K562 (cell line): ENCODE results near the gene OVOL1. TPM values are rescaled to one million over a fixed set of nuclear protein-coding genes. Genes with fewer than 3 reads are reported as not detected.

ENCODE experiments used
- BRD9 ChIP-seq: fragments of 450-650 bp; IDR thresholded peaks from 2 replicates; pipeline ENCODE4 v1.6.1; 2018; ENCODE audit warnings: low read depth; ENCODE audit not compliant: partially characterized antibody
- CHD1 ChIP-seq: fragments of 200-600 bp; sonication (generic); IDR thresholded peaks from one replicate; pipeline ENCODE4 v1.6.1; 2012; ENCODE audit warnings: mild to moderate bottlenecking, moderate library complexity, low read length, inconsistent platforms
- CHD2 ChIP-seq: IDR thresholded peaks from 2 replicates; pipeline ENCODE4 v1.6.1; 2011; ENCODE audit warnings: low read depth, low read length
- EP300 ChIP-seq: IDR thresholded peaks from 2 replicates; pipeline ENCODE4 v1.6.1; 2012; ENCODE audit warnings: low read length, improper control_type of control experiment
- FOS ChIP-seq: IDR thresholded peaks from 3 replicates; pipeline ENCODE4 v1.6.1; 2011; ENCODE audit not compliant: insufficient read length; ENCODE audit errors: extremely low read depth
- GATA2 ChIP-seq: sonication (generic); formaldehyde crosslinking; IDR thresholded peaks from 2 replicates; pipeline ENCODE4 v1.4.0; 2020; ENCODE audit warnings: mild to moderate bottlenecking, missing genetic modification reagents
- ILK ChIP-seq: fragments of 450-650 bp; IDR thresholded peaks from 2 replicates; pipeline ENCODE4 v1.6.1; 2016; ENCODE audit warnings: missing genetic modification characterization, low read depth, mild to moderate bottlenecking, missing compliant biosample characterization, moderate library complexity, borderline replicate concordance
- KDM5B ChIP-seq: fragments of 200-600 bp; sonication (generic); IDR thresholded peaks from 2 replicates; pipeline ENCODE4 v1.6.1; 2012; ENCODE audit warnings: low read depth, mild to moderate bottlenecking, moderate library complexity, low read length, control low read depth, inconsistent platforms; ENCODE audit not compliant: insufficient replicate concordance
- SETDB1 ChIP-seq: IDR thresholded peaks from one replicate; pipeline ENCODE4 v1.6.1; 2012; ENCODE audit warnings: low read length, control low read depth, inconsistent platforms
- SOX6 ChIP-seq: fragments of 450-650 bp; IDR thresholded peaks from 2 replicates; pipeline ENCODE4 v1.6.1; 2014; ENCODE audit warnings: mild to moderate bottlenecking
- ZNF146 ChIP-seq: IDR thresholded peaks from one replicate; pipeline ENCODE4 v1.6.1; 2018; ENCODE audit warnings: missing compliant biosample characterization; ENCODE audit not compliant: unreplicated experiment
- ZNF699 ChIP-seq: fragments of 250-450 bp; sonication (Bioruptor Pico); IDR thresholded peaks from 2 replicates; pipeline ENCODE4 v1.8.0; 2021; ENCODE audit warnings: mild to moderate bottlenecking, moderate library complexity; ENCODE audit not compliant: insufficient replicate concordance
- polyA plus RNA-seq, 8 experiments: library from polyadenylated mRNA; depleted of rRNA in 4 of 8; stranded (reverse) in 5 of 8; unstranded in 3 of 8; fragments of >200 nt; fragmentation: Nextera tagmentation in 2 of 8; fragmentation: Illumina TruSeq in 1 of 8; extraction: Ambion mirVana in 2 of 8; extraction: Trizol in 1 of 8; gene quantifications; 2 replicates each; pipeline versions ENCODE4 v1.2.1 to v1.2.3, GENCODE V29; 2011 to 2014; ENCODE audit warnings: inconsistent platforms in 1 of 8, missing spikeins in 1 of 8
- total RNA-seq, 7 experiments: library from RNA; depleted of rRNA in 6 of 7; stranded (reverse); fragments of >200 nt in 6 of 7; fragmentation: Illumina TruSeq in 2 of 7; extraction: Trizol in 2 of 7; gene quantifications; 2 replicates each; pipeline versions ENCODE4 v1.2.1 to v1.2.3, GENCODE V29; 2011 to 2021; ENCODE audit warnings: low replicate concordance in 1 of 7
- TF ChIP-seq, protein P1 (sequence below), 2 experiments: fragments of 450-650 bp in 1 of 2; sonication (generic) in 1 of 2; formaldehyde crosslinking in 1 of 2; IDR thresholded peaks; 2 replicates each; pipeline versions ENCODE4 v1.7.1 to v1.9.0; 2016 to 2022; ENCODE audit warnings: inconsistent platforms in 1 of 2, mild to moderate bottlenecking in 1 of 2, missing genetic modification reagents in 1 of 2
- TF ChIP-seq, protein P2 (sequence below), 2 experiments: fragments of 450-650 bp; IDR thresholded peaks; 2 replicates each; pipeline ENCODE4 v1.6.1; 2016
- TF ChIP-seq, protein P3 (sequence below): conservative IDR thresholded peaks from 2 replicates; pipeline ENCODE4 v1.6.1; 2011; ENCODE audit warnings: low read depth, mild to moderate bottlenecking, low read length; ENCODE audit not compliant: control insufficient read depth
- TF ChIP-seq, protein P4 (sequence below): sonication (generic); formaldehyde crosslinking; IDR thresholded peaks from 2 replicates; pipeline ENCODE4 v1.8.0; 2022; ENCODE audit warnings: mild to moderate bottlenecking, low read depth, missing genetic modification reagents

OVOL1 gene
- total and polyA plus RNA-seq, 9 of the 15 experiments (the other 6 are each of a cell fraction or from before 2014, with no cell fraction given): 0.09 TPM; not detected in 8

DNA sequence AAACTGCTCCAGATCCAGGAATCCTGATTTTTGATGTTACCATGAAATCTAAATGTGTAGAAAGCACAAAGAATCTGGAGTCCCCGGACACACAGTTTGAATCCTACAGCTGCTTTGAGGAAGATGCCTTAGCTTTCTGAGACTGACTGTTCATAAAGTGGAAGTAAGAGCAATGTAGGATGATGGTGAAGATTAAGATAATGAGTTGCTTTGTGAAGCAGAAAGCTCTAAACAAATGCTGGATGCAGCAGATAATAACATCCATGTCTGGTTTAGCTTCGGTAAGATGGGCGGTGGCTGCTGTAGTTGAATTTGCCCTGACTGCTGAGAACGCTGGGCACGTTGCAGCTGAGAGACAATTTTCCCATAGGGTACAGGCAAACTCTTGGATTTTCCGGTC is 20.1 kb downstream of the OVOL1 start (continued):
- TF ChIP-seq, protein P1, sequence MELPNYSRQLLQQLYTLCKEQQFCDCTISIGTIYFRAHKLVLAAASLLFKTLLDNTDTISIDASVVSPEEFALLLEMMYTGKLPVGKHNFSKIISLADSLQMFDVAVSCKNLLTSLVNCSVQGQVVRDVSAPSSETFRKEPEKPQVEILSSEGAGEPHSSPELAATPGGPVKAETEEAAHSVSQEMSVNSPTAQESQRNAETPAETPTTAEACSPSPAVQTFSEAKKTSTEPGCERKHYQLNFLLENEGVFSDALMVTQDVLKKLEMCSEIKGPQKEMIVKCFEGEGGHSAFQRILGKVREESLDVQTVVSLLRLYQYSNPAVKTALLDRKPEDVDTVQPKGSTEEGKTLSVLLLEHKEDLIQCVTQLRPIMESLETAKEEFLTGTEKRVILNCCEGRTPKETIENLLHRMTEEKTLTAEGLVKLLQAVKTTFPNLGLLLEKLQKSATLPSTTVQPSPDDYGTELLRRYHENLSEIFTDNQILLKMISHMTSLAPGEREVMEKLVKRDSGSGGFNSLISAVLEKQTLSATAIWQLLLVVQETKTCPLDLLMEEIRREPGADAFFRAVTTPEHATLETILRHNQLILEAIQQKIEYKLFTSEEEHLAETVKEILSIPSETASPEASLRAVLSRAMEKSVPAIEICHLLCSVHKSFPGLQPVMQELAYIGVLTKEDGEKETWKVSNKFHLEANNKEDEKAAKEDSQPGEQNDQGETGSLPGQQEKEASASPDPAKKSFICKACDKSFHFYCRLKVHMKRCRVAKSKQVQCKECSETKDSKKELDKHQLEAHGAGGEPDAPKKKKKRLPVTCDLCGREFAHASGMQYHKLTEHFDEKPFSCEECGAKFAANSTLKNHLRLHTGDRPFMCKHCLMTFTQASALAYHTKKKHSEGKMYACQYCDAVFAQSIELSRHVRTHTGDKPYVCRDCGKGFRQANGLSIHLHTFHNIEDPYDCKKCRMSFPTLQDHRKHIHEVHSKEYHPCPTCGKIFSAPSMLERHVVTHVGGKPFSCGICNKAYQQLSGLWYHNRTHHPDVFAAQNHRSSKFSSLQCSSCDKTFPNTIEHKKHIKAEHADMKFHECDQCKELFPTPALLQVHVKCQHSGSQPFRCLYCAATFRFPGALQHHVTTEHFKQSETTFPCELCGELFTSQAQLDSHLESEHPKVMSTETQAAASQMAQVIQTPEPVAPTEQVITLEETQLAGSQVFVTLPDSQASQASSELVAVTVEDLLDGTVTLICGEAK (IDR thresholded peaks at IDR 0.05): no peak
- TF ChIP-seq, protein P1 (CRISPR knock-in tag; IDR thresholded peaks at IDR 0.05): no peak
- TF ChIP-seq ILK (tag) (no peak), SETDB1 (no peak), GATA2 (peak; percentile 90), SOX6 (peak; percentile 85), KDM5B (no peak), BRD9 (no peak), CHD1 (no peak), FOS (no peak), ZNF699 (no peak), CHD2 (no peak), ZNF146 (no peak), EP300 (peak; percentile 10; the same call in 1 of the 2 replicates)
- TF ChIP-seq, protein P2, sequence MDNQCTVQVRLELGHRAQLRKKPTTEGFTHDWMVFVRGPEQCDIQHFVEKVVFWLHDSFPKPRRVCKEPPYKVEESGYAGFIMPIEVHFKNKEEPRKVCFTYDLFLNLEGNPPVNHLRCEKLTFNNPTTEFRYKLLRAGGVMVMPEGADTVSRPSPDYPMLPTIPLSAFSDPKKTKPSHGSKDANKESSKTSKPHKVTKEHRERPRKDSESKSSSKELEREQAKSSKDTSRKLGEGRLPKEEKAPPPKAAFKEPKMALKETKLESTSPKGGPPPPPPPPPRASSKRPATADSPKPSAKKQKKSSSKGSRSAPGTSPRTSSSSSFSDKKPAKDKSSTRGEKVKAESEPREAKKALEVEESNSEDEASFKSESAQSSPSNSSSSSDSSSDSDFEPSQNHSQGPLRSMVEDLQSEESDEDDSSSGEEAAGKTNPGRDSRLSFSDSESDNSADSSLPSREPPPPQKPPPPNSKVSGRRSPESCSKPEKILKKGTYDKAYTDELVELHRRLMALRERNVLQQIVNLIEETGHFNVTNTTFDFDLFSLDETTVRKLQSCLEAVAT (IDR thresholded peaks at IDR 0.05): no peak
- TF ChIP-seq, protein P3, sequence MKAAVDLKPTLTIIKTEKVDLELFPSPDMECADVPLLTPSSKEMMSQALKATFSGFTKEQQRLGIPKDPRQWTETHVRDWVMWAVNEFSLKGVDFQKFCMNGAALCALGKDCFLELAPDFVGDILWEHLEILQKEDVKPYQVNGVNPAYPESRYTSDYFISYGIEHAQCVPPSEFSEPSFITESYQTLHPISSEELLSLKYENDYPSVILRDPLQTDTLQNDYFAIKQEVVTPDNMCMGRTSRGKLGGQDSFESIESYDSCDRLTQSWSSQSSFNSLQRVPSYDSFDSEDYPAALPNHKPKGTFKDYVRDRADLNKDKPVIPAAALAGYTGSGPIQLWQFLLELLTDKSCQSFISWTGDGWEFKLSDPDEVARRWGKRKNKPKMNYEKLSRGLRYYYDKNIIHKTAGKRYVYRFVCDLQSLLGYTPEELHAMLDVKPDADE: no peak
- TF ChIP-seq, protein P4, sequence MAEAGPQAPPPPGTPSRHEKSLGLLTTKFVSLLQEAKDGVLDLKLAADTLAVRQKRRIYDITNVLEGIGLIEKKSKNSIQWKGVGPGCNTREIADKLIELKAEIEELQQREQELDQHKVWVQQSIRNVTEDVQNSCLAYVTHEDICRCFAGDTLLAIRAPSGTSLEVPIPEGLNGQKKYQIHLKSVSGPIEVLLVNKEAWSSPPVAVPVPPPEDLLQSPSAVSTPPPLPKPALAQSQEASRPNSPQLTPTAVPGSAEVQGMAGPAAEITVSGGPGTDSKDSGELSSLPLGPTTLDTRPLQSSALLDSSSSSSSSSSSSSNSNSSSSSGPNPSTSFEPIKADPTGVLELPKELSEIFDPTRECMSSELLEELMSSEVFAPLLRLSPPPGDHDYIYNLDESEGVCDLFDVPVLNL (CRISPR knock-in tag): no peak
